GM21526 (cell line): ENCODE data around the gene PTPN14.
"Not testable (repeated sequence)": the region's sequence is repeated elsewhere in the genome, so short reads cannot be mapped to it uniquely, and the experiment has no call there.

Experiments
- ATAC-seq: cut with Tn5 transposase; IDR thresholded peaks from one replicate; pipeline ENCODE4 v1.9.1; 2021; ENCODE audit warnings: moderate library complexity; ENCODE audit not compliant: unreplicated experiment, low FRiP score

PTPN14 gene

DNA sequence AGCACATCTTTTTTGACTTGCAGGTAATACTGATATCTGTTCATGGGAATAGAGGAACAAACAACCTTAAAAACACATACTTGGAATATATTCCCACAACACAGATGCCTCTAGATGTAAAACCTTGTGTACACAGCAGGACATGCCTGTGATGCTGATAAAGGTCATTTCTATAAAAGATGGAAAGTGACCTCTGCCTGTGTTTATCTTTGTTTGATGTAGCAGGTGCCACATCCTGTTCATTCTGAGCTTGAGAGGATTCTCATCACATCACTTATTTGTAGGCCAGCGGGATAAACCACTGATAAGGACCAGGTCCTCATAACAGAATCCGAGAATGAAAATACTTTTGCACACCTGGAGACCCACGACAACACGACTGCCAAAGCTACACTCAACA is 136.7 kb downstream of the PTPN14 start:
- no peak for ATAC-seq

GRCh38 chr1:214413315-214413714 is 138.1 kb downstream of the PTPN14 start:
- ATAC-seq = no peak

GRCh38 chr1:214404571-214405213 is 146.7 kb downstream of the PTPN14 start:
- ATAC-seq = no peak

- ATAC-seq = no peak
Measured at GRCh38 chr1:214404154-214404553, 147.2 kb downstream of the PTPN14 start.

DNA sequence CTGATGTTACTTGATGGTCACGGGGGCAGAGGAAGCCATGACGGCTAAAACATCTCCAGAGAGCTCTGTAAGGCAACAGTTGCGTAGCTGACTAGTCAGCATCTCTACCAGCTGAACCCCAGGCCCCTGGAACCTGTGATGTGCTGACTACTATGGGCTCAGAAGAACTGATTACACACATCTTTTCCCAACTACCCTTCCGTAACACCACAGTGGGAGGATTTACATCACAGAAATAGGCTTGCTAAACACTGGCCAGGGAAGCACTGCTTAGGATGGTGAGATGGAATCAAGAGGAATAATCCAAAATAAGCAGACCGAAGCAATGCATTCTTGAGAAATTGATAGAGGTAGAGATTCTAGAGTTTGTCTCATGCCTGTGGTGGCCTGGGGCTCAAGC is 148.0 kb downstream of the PTPN14 start:
- ATAC-seq = no peak

GRCh38 chr1:214402613-214403083 is 148.8 kb downstream of the PTPN14 start:
- ATAC-seq = no peak

DNA sequence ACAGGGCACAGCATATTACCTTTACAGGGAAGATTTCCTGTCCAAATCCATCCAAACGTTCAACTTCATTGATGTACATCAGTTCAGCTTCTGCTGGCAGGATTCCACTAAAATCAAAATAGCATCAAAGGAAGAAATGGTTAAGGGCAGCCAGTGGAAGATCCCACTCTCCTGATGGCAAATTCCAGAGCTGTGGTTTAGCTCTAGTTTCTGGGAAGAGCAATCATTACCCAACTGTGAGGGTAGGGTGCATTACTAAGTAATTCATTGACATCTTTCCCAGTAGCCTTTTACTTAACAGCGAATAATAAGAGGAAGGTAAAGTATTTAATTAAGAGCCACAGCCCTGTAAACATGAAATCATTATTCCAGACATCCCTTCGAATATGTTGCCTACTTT is 149.7 kb downstream of the PTPN14 start:
- ATAC-seq = no peak

GRCh38 chr1:214400131-214400530 is 151.3 kb downstream of the PTPN14 start:
- no peak for ATAC-seq

- no peak for ATAC-seq
Measured at GRCh38 chr1:214398490-214398889, 152.9 kb downstream of the PTPN14 start.

- no peak for ATAC-seq
Measured at GRCh38 chr1:214397497-214397896, 153.9 kb downstream of the PTPN14 start.

GRCh38 chr1:214396330-214396729 is 155.1 kb downstream of the PTPN14 start:
- no peak for ATAC-seq

GRCh38 chr1:214394569-214394968 is 156.8 kb downstream of the PTPN14 start:
- ATAC-seq = not testable (repeated sequence)

DNA sequence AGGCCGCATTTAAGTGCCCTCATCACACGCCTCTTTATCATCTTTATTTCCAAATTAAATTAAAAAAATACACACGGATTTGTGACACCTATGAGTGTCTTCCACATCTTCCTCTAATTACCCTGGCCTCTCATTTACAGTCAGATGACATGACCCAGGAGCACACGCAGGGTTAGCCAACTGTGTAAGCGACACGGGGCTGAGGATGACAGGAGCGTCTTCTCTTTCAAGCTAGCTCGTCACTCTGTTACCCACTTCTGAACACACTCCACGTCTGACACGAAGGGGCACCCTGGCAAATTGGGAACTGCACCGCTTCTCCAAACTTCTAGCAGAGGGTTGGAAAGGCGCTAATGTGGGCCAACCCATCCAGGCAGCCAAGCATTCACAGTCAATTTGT is 158.3 kb downstream of the PTPN14 start:
- ATAC-seq = no peak

DNA sequence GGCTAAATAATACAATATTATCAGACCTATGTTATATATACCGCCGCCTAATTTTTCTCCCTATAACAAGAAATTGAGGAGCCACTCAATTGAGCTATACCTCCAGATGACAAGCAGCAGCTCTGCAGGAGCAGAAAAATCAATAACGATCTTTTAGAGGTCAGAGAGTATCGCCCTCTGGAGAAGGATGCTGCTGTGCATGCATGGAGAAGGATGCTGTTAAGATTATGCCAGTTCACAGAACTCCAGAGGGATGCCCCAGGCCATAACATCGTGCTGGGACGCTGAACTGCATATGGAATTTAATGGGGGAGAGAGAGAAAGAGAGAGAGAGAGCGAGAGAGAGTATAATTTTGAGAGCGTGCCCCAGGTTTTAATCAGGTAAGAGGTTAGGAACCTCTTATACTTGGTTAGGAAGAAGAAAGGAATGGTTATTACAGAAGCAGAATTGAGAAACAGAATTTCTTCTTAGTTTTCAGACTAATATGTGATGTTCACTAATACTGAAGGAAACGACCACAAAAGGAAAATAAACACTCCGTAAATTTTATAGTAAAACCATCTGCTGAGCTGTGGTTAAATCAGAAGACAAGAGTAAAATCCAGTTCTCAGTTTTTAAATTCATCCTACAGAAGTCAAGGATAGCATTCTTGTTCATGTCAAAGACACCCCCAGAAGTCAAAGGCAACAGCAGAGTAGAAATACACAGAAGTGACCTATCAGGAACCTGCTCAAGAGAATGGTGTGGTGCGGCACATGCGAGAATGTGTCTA is 159.3 kb downstream of the PTPN14 start:
- no peak for ATAC-seq

DNA sequence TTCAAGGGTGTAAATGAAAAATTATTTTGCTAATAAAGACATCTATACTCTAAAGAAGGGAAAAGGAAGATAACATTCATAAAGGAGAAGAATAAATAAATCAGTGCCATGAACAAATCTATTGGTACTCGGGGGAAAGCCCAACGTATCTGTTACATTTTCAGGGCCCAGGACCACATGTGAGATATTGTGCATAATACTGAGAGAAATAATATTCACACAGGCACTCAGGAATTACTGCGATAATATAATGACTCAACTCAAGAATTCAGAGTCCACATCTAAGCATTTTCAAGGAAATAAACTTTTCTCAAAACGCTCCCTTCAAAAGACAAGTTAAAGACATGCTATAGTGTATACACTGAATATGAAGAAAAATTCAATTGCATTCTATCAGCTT is 161.7 kb downstream of the PTPN14 start:
- ATAC-seq = no peak

DNA sequence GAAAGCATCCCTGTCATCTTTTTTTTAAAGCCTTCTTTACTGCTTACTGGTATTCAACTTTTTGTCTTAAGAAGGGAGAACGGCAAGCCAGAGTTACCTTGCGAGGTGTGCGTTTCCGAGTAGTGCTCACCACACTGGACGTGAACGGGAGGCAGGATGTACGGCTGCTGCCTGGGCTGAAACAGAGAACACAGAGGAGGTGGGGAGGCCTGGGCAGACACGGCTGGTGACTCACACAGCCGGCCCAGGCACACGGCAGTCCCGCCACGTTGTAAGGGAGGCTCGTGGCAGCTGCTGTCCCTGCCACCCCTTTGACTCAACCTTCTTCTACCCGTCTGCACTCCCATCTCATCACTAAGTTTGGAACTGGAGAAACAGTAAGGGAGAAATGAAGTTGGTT is 164.7 kb downstream of the PTPN14 start:
- no peak for ATAC-seq

DNA sequence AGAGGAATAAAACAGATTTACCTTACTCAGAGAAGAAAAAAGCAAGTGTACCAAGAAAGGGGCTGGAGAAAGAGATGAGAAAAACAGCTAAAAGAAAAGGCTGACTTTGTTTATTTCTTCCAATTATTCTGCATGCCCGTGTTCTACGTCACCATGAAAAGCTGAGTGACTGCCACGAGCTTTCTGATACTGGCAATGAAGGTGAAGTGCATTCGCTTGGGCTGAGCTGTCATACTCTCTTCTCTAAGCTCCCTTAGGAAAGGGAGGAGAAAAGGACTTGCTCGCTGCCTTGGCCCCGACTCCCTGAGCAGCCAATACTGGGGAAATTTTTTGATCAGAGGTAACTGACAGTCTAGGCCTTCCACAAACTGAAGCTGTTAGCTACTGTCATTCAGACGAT is 165.1 kb downstream of the PTPN14 start:
- ATAC-seq = no peak

- no peak for ATAC-seq
Measured at GRCh38 chr1:214385428-214385827, 166.0 kb downstream of the PTPN14 start.

DNA sequence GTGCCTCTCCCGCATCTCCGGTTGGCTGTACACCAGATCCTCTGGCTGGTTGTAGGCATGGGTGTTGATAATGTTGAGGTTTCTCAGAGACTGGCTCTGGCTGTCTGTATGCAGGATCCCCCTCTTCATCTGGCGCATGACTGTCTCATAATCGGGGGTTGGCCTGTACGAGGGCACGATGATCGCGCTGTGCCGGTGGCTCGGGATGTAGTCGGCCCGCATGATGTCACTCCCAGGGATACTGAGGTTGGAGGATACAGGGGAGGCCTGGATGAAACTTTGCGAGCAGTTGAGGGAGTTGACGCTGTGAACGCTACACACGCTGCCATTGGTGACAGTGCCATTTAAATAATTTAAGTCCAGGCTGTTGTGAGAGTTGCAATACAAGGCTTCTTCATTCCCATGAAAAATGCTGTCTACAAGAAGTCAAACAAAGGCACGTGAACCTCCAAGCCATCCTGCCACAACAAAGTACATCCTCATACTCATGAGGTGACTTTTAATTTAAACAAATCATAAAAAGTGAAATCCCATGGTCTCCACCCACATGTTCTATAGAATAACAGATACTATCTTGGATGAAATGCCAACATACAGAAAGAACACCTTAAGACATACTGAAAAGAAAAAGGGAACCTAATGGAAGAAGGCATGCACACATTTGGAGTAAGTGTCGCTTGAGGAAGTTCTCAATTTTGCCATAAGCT is 166.9 kb downstream of the PTPN14 start:
- ATAC-seq = no peak

DNA sequence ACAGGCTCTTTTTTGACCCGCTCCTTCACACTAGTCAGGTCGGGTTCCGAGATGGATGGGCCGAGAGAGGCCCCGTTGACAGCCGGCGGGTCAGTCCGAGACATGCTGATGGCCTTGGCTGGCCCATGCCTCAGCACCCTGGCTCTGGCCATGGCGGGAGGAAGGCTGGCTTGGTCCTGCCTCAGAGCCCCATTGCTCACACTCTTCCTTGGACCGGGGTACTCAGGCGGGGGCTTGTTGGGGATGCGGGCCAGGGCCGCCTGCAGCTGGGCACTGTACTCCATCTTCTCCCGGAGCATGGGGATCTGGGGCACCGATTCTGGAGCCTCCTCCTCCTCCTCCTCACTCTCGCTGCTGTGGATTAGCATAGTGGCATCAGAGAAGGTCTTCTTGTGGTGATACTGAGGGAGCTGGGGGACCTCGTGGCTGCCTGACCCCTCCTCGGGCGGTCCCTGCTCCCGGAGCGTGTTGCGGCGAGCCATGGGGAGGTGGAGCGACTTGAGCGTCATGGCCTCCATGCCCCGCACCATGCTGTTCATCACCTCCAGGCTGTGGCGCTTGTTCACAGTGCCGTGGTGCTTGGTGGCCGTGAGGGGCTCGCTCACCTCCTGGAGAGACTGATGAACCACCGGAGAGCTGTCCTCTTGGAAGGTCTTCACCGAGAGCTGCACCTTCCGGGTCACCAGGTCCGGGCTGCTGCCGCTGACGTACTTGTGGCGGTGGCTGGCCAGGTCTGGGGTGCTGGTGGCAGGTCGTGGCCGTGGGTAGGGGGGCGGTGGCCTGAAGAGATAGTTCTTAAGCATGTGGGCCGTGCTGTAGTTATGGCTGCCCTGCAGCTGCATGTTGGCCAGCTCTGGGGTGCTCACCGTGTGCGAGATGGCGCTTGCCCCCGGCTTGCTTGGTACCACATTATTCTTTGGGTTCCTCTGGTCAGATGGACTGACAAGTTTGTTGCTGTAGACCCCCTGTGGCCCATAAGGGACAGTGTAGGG is 167.7 kb downstream of the PTPN14 start:
- no peak for ATAC-seq
